Esophagus squamous epithelium (tissue), 4 donors: ENCODE measurements around the gene OR2G6.
"Not testable (repeated sequence)": the region's sequence is repeated elsewhere in the genome, so short reads cannot be mapped to it uniquely, and the experiment has no call there.

ENCODE experiments used
- POLR2A ChIP-seq, 4 donors: fragments of 450-650 bp; IDR thresholded peaks; one replicate each; pipeline ENCODE4 v1.6.1; 2017; ENCODE audit warnings: antibody characterized with exemption in 4 of 4, mild to moderate bottlenecking in 4 of 4, moderate library complexity in 3 of 4
- TF ChIP-seq, protein P1 (sequence below), 6 experiments: fragments of 450-650 bp in 4 of 6; fragments of 200-600 bp in 2 of 6; sonication (generic) in 2 of 6; IDR thresholded peaks; one replicate each; pipeline ENCODE4 v1.5.1; 2016 to 2019; ENCODE audit warnings: antibody characterized with exemption in 6 of 6, mild to moderate bottlenecking in 4 of 6, moderate library complexity in 4 of 6

DNA sequence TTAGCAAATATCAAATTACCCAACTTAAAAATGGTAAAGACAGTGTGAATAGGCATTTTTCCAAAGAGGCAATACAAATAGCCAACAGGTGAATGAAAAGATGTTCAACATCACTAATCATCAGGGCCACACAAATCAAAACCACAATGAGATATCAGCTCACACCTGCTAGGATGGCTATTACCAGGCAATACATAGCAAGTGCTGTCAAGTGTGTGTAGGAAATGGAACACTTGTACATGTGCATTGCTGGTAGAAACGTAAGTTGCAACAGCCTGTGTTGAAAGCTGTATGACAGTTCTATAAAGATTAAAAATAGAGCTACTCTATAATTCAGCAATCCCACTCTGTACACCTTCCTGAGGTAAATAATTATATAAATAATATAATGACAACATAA, 64.2 kb downstream of the OR2G6 start:
- TF ChIP-seq, protein P1, sequence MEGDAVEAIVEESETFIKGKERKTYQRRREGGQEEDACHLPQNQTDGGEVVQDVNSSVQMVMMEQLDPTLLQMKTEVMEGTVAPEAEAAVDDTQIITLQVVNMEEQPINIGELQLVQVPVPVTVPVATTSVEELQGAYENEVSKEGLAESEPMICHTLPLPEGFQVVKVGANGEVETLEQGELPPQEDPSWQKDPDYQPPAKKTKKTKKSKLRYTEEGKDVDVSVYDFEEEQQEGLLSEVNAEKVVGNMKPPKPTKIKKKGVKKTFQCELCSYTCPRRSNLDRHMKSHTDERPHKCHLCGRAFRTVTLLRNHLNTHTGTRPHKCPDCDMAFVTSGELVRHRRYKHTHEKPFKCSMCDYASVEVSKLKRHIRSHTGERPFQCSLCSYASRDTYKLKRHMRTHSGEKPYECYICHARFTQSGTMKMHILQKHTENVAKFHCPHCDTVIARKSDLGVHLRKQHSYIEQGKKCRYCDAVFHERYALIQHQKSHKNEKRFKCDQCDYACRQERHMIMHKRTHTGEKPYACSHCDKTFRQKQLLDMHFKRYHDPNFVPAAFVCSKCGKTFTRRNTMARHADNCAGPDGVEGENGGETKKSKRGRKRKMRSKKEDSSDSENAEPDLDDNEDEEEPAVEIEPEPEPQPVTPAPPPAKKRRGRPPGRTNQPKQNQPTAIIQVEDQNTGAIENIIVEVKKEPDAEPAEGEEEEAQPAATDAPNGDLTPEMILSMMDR (IDR thresholded peaks at IDR 0.05) = not testable (repeated sequence)
- not testable (repeated sequence) for TF ChIP-seq POLR2A (IDR thresholded peaks at IDR 0.05)
